DND-41 (cell line): Measurements from ENCODE around the gene ACTL8.

Experiments used
- ATAC-seq: fragments of 200-7000 bp; cut with Tn5 transposase; 3 replicates; pipeline ENCODE4 v1.9.1; 2021; ENCODE audit warnings: low read depth; ENCODE audit not compliant: insufficient read depth
- DNase-seq: peaks from one replicate; pipeline ENCODE4 v3.0.0-alpha.2; 2020
- H2AFZ ChIP-seq: 2 replicates; pipeline ENCODE4 v1.6.0; 2012; ENCODE audit warnings: low read depth, low read length
- H3K27ac ChIP-seq: 2 replicates; pipeline ENCODE4 v1.5.1; 2012; ENCODE audit warnings: low read length, inconsistent platforms
- H3K27me3 ChIP-seq: fragments of 200-600 bp; sonication (generic); 2 replicates; pipeline ENCODE4 v1.6.0; 2012; ENCODE audit warnings: low read length, mild to moderate bottlenecking, inconsistent platforms; ENCODE audit not compliant: insufficient read depth, poor library complexity
- H3K36me3 ChIP-seq: 2 replicates; pipeline ENCODE4 v1.5.1; 2012; ENCODE audit warnings: low read length, inconsistent platforms; ENCODE audit not compliant: insufficient read depth
- H3K4me1 ChIP-seq: 2 replicates; pipeline ENCODE4 v1.5.1; 2012; ENCODE audit warnings: mild to moderate bottlenecking, low read length; ENCODE audit not compliant: insufficient read depth
- H3K4me2 ChIP-seq: 2 replicates; pipeline ENCODE4 v1.6.0; 2012; ENCODE audit warnings: mild to moderate bottlenecking, moderate library complexity, low read length, inconsistent platforms; ENCODE audit not compliant: insufficient read depth
- H3K4me3 ChIP-seq, 2 experiments: fragments of 200-600 bp in 1 of 2; shearing (Covaris generic) in 1 of 2; 2 replicates each; pipeline ENCODE4 v1.5.1; 2012 to 2016; ENCODE audit warnings: inconsistent platforms in 2 of 2, low read length in 2 of 2, mild to moderate bottlenecking in 2 of 2, low read depth in 1 of 2, moderate library complexity in 1 of 2
- H3K79me2 ChIP-seq: 2 replicates; pipeline ENCODE4 v1.6.0; 2012; ENCODE audit warnings: low read length, inconsistent platforms; ENCODE audit not compliant: insufficient read depth
- H3K9ac ChIP-seq: 2 replicates; pipeline ENCODE4 v1.6.0; 2012; ENCODE audit warnings: low read depth, mild to moderate bottlenecking, inconsistent platforms, low read length, moderate library complexity
- H3K9me3 ChIP-seq: 2 replicates; pipeline ENCODE4 v1.5.1; 2012; ENCODE audit warnings: low read length, moderate library complexity, mild to moderate bottlenecking, inconsistent platforms; ENCODE audit not compliant: insufficient read depth, severe bottlenecking
- H4K20me1 ChIP-seq: 2 replicates; pipeline ENCODE4 v1.6.0; 2012; ENCODE audit warnings: low read length; ENCODE audit not compliant: insufficient read depth
- EZH2 ChIP-seq: IDR thresholded peaks from 3 replicates; pipeline ENCODE4 v1.6.1; 2012; ENCODE audit warnings: borderline replicate concordance, low read depth, mild to moderate bottlenecking, moderate library complexity, low read length, inconsistent platforms; ENCODE audit not compliant: severe bottlenecking
- TF ChIP-seq, protein P1 (sequence below): IDR thresholded peaks from 2 replicates; pipeline ENCODE4 v1.5.1; 2012; ENCODE audit warnings: borderline replicate concordance, low read length, moderate library complexity, mild to moderate bottlenecking; ENCODE audit not compliant: poor library complexity, severe bottlenecking; ENCODE audit errors: extremely low read depth

Gene ACTL8

DNA sequence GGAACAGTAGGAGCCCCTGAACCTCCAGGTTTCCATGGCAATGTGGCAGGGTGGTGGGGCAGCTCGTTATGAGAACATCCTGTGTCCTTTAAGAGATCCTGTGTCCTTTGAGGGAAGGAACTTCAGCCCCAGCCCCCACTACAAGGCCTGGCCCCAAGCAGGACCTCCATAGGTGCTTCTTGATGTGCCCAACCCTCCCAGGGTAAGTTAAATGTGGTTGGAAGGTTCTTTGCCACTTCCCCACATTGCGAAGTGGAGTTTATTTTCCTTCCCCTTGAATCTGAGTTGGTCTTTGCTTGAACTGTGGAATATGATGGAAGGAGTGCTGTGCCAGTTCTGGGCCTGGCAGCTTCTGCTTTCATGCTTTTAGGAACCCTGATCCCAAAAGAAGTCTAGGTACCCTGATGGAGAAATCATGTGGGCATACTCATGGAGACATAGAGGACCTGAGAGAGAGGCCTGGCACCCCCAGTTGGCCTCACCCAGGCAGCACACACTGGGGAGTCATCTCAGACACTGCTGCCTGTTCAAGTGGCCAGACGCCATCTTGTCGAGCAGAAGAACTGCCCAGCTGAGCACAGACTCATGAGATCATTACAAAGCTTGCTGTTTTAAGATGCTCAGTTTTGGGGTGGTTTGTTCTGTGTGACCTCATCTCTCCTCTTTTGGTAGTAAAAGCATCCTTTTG lies 44.1 kb upstream of the ACTL8 start:
- H3K36me3 ChIP-seq, result no peaks in the 10 kb centered on the region
- no peak overlapping the region for H3K9ac ChIP-seq

DNA sequence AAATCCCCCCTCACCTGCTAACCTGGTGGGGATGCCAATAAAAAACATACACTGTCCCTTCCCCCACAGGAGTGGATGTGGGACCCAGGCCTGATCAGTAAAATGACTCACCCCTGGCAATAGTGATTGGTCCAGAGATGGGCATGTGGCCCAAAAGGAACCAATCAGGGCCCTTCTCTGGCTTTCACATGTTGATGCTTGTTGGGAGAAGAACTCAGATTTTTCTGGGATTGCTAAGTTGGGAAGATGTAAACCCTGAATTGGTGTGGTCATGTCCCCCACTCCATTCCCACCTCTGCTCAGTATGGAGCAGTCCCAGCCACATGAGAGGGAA lies 43.6 kb upstream of the ACTL8 start:
- no peaks in the 10 kb centered on the region for H3K4me1 ChIP-seq
- no peak for TF ChIP-seq EZH2
- TF ChIP-seq, protein P1, sequence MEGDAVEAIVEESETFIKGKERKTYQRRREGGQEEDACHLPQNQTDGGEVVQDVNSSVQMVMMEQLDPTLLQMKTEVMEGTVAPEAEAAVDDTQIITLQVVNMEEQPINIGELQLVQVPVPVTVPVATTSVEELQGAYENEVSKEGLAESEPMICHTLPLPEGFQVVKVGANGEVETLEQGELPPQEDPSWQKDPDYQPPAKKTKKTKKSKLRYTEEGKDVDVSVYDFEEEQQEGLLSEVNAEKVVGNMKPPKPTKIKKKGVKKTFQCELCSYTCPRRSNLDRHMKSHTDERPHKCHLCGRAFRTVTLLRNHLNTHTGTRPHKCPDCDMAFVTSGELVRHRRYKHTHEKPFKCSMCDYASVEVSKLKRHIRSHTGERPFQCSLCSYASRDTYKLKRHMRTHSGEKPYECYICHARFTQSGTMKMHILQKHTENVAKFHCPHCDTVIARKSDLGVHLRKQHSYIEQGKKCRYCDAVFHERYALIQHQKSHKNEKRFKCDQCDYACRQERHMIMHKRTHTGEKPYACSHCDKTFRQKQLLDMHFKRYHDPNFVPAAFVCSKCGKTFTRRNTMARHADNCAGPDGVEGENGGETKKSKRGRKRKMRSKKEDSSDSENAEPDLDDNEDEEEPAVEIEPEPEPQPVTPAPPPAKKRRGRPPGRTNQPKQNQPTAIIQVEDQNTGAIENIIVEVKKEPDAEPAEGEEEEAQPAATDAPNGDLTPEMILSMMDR, result no peak
- no peaks in the 10 kb centered on the region for H3K79me2 ChIP-seq
- no peak overlapping the region for H3K27ac ChIP-seq
- H3K27me3 ChIP-seq, result no peaks in the 10 kb centered on the region
- peaks cover 4% of the 10 kb centered on the region; the same call in 1 of the 2 replicates for H4K20me1 ChIP-seq
- no peak overlapping the region for H2AFZ ChIP-seq
- no peak overlapping the region for H3K9ac ChIP-seq
- H3K36me3 ChIP-seq, result no peaks in the 10 kb centered on the region
- no peaks in the 10 kb centered on the region for H3K9me3 ChIP-seq
- H3K4me2 ChIP-seq, result no peak overlapping the region
- DNase-seq, result no peak
- ATAC-seq, result no peak
- no peak overlapping the region for H3K4me3 ChIP-seq

More for the DNA sequence above, 44.1 kb upstream of the ACTL8 start:
- ATAC-seq (no peak), DNase-seq (no peak)
- Histone ChIP-seq H3K27ac (no peak overlapping the region), H3K4me1 (no peaks in the 10 kb centered on the region), H2AFZ (no peak overlapping the region), H3K9me3 (no peaks in the 10 kb centered on the region), H3K79me2 (no peaks in the 10 kb centered on the region), H4K20me1 (peaks cover 4% of the 10 kb centered on the region; the same call in 1 of the 2 replicates), H3K4me2 (no peak overlapping the region), H3K4me3 (no peak overlapping the region), H3K27me3 (no peaks in the 10 kb centered on the region)
- TF ChIP-seq, protein P1, result no peak
- TF ChIP-seq EZH2, result no peak

DNA sequence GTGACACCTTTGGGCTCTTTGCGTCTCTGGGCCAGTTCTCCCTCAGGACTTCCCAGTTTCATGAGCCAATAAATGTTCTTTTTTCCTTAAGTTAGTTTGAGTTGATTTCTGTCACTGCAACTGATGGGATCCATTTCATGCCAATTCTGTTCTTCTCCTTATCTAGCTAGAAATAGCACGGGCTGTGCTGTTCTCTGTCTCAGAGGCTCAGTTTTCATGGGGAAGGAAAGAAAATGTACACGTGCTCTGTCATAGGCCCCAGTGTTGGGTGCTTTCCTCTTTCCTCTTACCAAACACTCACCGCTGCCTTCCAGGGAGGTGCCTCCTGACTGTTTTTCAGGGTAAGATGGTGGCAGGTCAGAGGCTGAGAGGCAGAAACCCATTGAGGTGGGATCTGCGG lies 43.2 kb upstream of the ACTL8 start:
- Histone ChIP-seq H3K4me1 (no peaks in the 10 kb centered on the region), H3K27ac (no peak overlapping the region), H3K27me3 (no peaks in the 10 kb centered on the region), H3K79me2 (no peaks in the 10 kb centered on the region), H2AFZ (no peak overlapping the region), H3K9ac (no peak overlapping the region), H3K9me3 (no peaks in the 10 kb centered on the region), H3K36me3 (no peaks in the 10 kb centered on the region), H4K20me1 (peaks cover 4% of the 10 kb centered on the region; the same call in 1 of the 2 replicates), H3K4me2 (no peak overlapping the region), H3K4me3 (no peak overlapping the region)
- ATAC-seq (no peak), DNase-seq (no peak)
- TF ChIP-seq, protein P1, result no peak

DNA sequence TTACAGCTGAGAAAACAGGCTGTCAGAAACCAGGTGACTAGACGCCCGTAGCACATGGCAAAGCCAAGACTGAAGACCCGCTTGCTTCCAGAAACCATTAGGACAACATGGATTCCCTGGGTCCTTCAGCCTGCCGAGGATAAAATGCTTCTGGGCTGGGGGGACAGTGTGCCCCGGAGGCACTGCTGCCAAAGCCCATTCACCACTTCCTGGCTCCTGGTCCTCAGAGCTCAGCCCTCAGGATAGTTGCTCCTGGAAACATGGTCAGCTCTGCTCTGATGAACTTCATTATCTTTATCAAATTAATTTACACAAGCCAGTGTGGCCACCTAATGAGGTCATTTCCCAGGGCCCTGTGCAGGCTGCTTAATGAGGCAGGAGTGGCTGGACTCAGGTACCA lies 41.1 kb upstream of the ACTL8 start:
- H2AFZ ChIP-seq, result no peak overlapping the region
- H3K4me1 ChIP-seq, result no peaks in the 10 kb centered on the region
- H3K4me2 ChIP-seq, result no peak overlapping the region
- TF ChIP-seq, protein P1, result no peak
- TF ChIP-seq EZH2, result no peak
- no peaks in the 10 kb centered on the region for H3K79me2 ChIP-seq
- H4K20me1 ChIP-seq, result peaks cover 4% of the 10 kb centered on the region; the same call in 1 of the 2 replicates
- H3K27me3 ChIP-seq, result no peaks in the 10 kb centered on the region
- H3K36me3 ChIP-seq, result no peaks in the 10 kb centered on the region
- H3K4me3 ChIP-seq, result no peak overlapping the region
- ATAC-seq, result no peak
- no peak overlapping the region for H3K9ac ChIP-seq
- no peak overlapping the region for H3K27ac ChIP-seq
- no peak for DNase-seq
- no peaks in the 10 kb centered on the region for H3K9me3 ChIP-seq
